Thyroid gland (tissue), 4 donors: ENCODE data around the gene HBG1.

ENCODE experiments used
- CTCF ChIP-seq, 6 experiments: fragments of 200-600 bp in 3 of 6; fragments of 450-650 bp in 3 of 6; sonication (generic) in 3 of 6; IDR thresholded peaks; one replicate each; pipeline ENCODE4 v1.5.1; 2016 to 2019; ENCODE audit warnings: antibody characterized with exemption in 6 of 6, mild to moderate bottlenecking in 2 of 6, inconsistent platforms in 1 of 6, moderate library complexity in 1 of 6
- POLR2A ChIP-seq, 2 donors: fragments of 450-650 bp; IDR thresholded peaks; one replicate each; pipeline ENCODE4 v1.6.1; 2017; ENCODE audit warnings: antibody characterized with exemption in 2 of 2, mild to moderate bottlenecking in 2 of 2, moderate library complexity in 1 of 2

- TF ChIP-seq POLR2A (IDR thresholded peaks at IDR 0.05) (no peak), CTCF (IDR thresholded peaks at IDR 0.05) (no peak)
Observed at GRCh38 chr11:5276697-5277096, 27.0 kb upstream of the HBG1 start.
